Measurements from ENCODE around the gene PVALB. TPM values are rescaled to one million over a fixed set of nuclear protein-coding genes. Genes with fewer than 3 reads are reported as not detected.

PVALB gene
- total and polyA plus RNA-seq, 12 donors, result 0.65 to 3.3 (median 1.3) TPM; not detected in 8

DNA sequence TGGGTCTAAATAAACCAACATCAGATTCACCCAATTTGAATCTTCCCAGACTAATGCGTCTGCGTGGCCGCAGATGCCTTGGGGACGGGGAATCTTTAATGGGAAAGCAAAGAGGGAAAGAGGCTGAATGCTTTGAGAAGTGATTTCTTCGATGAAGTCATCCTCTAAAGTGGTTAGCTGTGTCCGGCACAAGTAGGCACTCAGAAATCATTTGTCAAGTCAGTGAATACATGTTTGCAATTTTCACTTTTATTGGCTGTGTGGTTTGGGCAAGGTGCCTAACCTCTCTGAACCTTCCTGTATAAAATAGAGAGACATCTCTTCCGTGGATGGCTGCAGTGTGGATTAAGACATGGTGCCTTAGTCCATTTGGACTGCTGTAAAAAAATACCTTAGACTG lies 21.2 kb downstream of the PVALB start:
- H3K27ac ChIP-seq, result no peak overlapping the region
- no peak overlapping the region for H3K4me3 ChIP-seq
- no peaks in the 10 kb centered on the region for H3K36me3 ChIP-seq (replicated peaks in 1 of 2)
- intact Hi-C loops (cut with DNase I), result no loop called here
- no peak for DNase-seq
- H3K27me3 ChIP-seq, result peaks cover 6% of the 10 kb centered on the region
- H3K9me3 ChIP-seq (replicated peaks in 1 of 3), result no peaks in the 10 kb centered on the region
- WGBS, 4 donors, result 85 to 92% (median 90%) methylated on average over 7 of the region's 7 CpGs
- no peak for TF ChIP-seq CTCF (IDR thresholded peaks at IDR 0.05)
- no peak for TF ChIP-seq POLR2A (IDR thresholded peaks at IDR 0.05)
- no peaks in the 10 kb centered on the region for H3K4me1 ChIP-seq (replicated peaks in 1 of 2)

GRCh38 chr22:36790648-36791047 lies 26.2 kb downstream of the PVALB start:
- Histone ChIP-seq H3K27me3 (peaks cover 7% of the 10 kb centered on the region), H3K9me3 (replicated peaks in 1 of 3) (no peaks in the 10 kb centered on the region), H3K4me3 (no peak overlapping the region), H3K27ac (no peak overlapping the region), H3K4me1 (replicated peaks in 1 of 2) (no peaks in the 10 kb centered on the region), H3K36me3 (replicated peaks in 1 of 2) (no peaks in the 10 kb centered on the region)
- WGBS, 4 donors, result 47 to 56% (median 50%) methylated on average over 6 to 7 of the region's 7 CpGs
- no peak for TF ChIP-seq CTCF (IDR thresholded peaks at IDR 0.05)
- no peak for TF ChIP-seq POLR2A (IDR thresholded peaks at IDR 0.05)
- DNase-seq, result no peak
- intact Hi-C loops (cut with DNase I), result no loop called here

DNA sequence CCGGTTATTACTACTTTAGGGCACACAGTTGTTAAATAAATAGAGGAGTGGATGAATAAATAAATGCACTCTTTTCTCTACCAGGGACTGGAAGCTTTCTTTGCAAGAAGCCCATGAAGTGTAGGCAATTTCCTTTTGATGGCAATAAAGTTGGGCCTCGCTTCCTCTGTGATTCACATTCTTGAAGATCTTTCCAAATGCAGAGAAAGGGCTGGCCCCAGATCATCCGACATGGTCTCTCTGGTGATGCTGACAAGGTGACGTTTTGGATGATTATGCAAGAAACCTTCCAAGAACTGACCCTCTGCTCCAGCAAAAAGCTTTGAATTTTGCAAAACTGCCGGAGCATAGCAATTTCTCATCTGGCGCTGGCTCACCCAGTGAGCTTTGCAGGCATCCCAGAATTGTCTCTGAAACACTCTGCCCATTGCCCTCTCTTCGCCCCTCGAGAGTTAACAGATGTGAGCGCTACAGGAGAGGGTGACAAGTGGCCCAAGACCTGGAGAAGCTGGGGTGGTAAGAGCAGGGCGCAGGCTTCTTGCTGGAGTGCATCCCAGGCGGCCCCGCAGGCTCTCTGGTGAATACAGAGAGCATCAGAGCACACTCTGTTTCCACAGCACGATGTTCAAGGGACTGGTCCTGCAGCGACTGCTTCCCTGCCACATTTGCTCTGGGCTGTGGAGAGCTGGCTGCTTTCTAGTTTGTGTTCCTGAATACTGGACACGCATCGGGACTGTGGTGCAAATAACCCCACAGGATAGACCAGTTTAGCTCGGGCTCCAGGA lies 29.4 kb downstream of the PVALB start:
- no peaks in the 10 kb centered on the region for H3K4me1 ChIP-seq (replicated peaks in 1 of 2)
- no peak for DNase-seq
- H3K27ac ChIP-seq, result no peak overlapping the region
- 63 to 87% (median 76%) methylated on average over 9 to 17 of the region's 17 CpGs for WGBS, 4 donors
- H3K9me3 ChIP-seq (replicated peaks in 1 of 3), result no peaks in the 10 kb centered on the region
- no peak overlapping the region for H3K4me3 ChIP-seq
- intact Hi-C loops (cut with DNase I), result no loop called here
- no peaks in the 10 kb centered on the region for H3K36me3 ChIP-seq (replicated peaks in 1 of 2)
- TF ChIP-seq CTCF (IDR thresholded peaks at IDR 0.05) (no peak), POLR2A (IDR thresholded peaks at IDR 0.05) (no peak)
- H3K27me3 ChIP-seq, result peaks cover 8% of the 10 kb centered on the region

DNA sequence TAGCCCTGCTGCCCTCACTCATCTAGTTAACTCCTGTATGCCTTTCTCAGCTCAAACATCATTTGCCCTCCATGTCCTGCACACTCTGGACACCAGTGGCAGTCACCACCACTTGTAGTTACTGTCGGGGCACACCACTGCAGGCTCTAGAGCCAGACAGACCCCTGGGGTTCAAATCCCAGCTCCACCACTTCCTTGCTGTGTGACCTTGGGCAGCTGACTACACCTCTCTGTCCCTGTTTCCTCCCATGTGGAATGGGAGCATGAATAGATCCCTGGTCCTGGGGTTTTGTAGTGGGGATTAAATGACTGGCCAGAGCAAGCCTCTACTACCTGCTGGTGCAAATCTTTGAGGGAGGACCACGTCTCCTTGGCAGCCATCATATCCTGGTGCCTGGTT lies 33.1 kb downstream of the PVALB start:
- peaks cover 8% of the 10 kb centered on the region for H3K27me3 ChIP-seq
- peaks cover 0 to 6% of the 10 kb centered on the region in 2 donors for H3K4me1 ChIP-seq (replicated peaks in 1 of 2)
- WGBS, 4 donors, result 74 to 82% (median 81%) methylated on average over 2 of the region's 2 CpGs
- H3K9me3 ChIP-seq (replicated peaks in 1 of 3), result no peaks in the 10 kb centered on the region
- no peak overlapping the region for H3K4me3 ChIP-seq
- no peaks in the 10 kb centered on the region for H3K36me3 ChIP-seq (replicated peaks in 1 of 2)
- TF ChIP-seq POLR2A (IDR thresholded peaks at IDR 0.05), result no peak
- TF ChIP-seq CTCF (IDR thresholded peaks at IDR 0.05), result no peak
- intact Hi-C loops (cut with DNase I), result loop anchor here (2.0 to 5.0 kb wide), 3 partner anchors 74 to 199 kb away; no protein-coding TSS in a partner anchor
- no peak overlapping the region for H3K27ac ChIP-seq
- no peak for DNase-seq

All from adrenal gland (tissue), 12 donors.